HG03139 (cell line): Measurements from ENCODE around the gene PNPLA2.

ENCODE experiments used
- ATAC-seq: cut with Tn5 transposase; IDR thresholded peaks from one replicate; pipeline ENCODE4 v1.9.1; 2021; ENCODE audit not compliant: unreplicated experiment

Gene PNPLA2

GRCh38 chr11:829847-830294 is 11.2 kb downstream of the PNPLA2 start:
- ATAC-seq, result no peak

DNA sequence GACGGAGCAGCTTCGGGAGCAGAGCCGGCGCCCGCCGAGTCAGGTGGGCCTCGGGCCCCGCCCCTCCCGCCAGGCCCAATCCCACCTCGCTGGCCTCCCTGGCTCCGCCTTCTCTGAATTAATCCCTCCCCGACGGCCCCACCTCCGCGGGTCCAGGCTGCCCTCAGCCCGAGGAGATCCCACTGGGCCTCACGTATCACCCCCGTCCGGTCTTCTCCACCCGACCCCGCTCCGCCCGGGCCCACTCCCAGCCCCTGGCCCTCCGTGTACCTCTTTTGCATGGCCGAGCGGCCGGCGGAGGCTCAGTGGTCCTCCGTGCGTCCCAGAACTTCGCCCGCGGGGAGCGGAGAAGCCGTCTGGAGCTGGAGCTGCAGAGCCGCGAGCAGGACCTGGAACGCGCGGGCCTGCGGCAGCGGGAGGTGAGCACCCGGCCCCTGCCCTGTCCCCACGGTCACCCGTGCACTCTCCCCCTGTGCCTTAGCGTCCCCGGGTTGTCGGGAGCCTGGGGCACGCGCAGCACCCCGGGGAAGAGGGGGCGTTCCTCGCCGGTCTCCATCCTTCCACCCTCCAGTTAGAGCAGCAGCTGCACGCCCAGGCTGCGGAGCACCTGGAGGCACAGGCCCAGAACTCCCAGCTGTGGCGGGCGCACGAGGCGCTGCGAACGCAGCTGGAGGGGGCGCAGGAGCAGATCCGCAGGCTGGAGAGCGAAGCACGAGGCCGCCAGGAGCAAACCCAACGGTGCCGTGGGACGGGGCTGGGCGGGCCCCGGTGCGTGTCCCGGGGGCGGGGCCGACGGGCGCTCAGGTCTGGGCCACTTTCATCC is 11.8 kb downstream of the PNPLA2 start:
- ATAC-seq, result no peak

GRCh38 chr11:831118-831864 is 12.6 kb downstream of the PNPLA2 start:
- no peak for ATAC-seq

DNA sequence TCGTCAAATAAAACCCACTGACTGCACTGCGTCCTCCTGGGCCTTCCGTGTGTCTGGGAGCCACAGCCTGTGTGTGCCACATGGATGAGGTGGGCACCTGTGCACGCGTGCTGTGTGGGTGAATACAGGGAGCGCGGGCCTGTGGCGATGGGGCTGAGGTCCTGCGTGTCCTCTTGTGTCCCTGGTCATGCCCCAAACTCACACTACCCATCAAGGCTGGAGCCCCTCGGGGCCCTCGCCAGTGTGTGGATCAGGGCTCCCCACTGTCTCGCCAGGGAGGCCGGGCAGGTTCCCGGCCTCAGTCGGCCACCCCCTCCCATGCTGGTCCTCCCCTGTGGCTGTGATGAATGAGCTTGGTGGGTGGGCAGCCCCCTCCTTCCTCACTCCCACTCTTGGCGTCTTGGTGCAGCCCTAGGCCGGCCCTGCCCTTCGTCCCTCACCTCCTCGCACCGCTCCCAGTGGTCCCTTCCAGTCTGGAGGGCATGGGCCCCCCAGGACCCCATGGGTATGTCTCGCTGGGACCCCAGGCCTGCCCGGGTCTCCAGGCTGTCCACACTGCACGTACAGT is 13.3 kb downstream of the PNPLA2 start:
- no peak for ATAC-seq

GRCh38 chr11:832529-833113 is 13.9 kb downstream of the PNPLA2 start, which contains the start of gene CD151:
Gene CD151 (plus strand): TSS chr11:832952. CDS start chr11:836070, 3,118 bp downstream.
- no peak for ATAC-seq

DNA sequence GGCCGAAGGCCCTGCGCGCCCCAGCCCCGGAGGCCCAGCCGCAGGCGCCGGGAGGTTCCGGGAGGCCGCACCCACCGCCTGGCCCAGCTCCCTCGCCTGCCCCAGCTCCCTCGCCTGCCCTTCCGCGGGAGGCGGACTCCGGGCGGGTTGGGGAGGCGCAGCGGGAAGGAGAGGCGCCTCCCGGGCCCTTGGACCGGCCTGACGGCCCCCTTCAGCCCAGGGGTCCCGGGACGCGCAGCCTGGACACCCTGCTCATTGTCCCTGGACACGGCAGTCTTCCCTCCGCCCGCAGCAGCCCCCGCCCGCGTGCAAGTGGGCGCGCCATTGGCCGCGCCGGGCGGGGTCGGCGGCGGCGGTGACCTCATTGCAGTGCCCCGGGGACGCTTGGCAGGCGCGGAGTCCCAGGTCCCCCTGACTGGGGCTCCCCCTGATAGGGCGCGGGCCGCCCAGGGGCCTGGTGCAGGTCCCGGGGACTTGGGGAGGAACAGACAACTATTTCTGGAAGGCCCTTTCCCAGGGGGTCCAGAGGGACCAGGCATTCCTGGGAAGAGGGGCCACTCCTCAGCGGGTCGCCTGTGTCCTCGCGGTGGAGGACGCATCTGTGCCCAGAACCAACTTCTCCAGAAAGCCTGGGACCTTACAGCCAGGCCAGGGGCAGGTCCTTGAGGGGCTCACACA is 14.5 kb downstream of the PNPLA2 start:
- no peak for ATAC-seq

DNA sequence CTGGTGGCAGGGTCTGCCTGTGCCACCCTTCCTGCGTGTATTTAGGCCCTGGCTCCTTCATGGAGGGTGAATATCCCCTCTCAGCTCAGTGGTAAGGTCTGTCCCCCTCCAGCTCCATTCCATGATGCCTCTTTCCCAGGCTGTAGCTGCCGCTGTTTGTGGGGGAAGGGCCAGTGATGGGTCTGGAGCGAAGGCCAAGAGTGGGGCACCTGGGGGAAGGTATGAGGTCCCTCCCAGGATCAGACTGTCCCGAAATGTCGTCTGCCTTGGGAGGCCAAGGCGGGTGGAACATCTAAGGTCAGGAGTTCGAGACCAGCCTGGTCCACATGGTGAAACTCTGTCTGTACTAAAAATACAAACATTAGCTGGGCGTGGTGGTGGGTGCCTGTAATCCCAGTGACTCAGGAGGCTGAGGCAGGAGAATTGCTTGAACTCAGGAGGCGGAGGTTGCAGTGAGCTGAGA is 15.2 kb downstream of the PNPLA2 start:
- no peak for ATAC-seq

DNA sequence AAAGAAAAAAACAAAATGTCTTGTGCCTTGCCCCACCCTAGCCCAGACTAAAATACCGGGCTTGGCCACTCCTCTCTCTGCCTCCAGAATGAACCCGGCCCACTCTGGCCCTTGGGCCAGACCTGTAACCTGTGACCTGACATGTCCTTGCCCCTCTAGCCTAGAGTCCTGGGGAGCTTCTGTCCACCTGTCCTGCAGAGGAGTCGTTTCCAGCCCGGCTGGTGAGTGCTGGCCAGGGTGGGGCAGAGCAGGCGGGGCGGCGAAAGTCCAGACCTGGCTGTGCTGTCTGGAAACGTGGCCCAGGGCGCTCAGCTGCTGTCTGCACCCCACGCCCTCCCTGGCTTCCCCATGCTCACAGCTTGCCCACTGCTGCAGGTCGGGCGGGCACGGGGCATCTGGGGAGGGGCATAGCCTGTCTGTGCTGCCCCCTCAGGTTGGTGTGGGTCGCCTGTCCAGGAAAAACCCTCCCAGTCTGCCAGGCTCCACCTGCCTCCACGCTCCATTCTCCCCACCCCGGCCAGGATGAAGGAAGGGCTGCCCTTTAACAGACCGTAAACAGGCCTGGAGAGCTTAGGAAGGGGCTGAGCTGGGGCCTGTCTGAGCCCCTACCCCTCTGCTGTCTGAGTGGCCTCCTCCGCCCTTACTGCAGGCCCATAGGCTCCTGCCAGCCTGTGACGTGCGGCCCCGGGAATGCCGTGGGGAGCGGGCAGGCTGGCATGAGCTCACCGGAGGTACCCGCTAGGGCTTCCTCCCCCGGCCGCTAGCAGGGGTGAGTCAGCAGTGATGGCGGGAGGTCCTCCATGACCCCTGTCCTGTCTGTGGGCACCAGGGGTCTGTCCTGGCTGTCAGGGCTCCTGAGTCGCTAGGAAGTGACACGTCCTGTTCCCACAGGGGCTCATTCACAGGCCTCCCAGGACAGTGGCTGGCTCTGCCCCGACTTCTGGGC is 15.9 kb downstream of the PNPLA2 start:
- no peak for ATAC-seq

GRCh38 chr11:836274-836673 is 17.6 kb downstream of the PNPLA2 start:
- no peak for ATAC-seq

DNA sequence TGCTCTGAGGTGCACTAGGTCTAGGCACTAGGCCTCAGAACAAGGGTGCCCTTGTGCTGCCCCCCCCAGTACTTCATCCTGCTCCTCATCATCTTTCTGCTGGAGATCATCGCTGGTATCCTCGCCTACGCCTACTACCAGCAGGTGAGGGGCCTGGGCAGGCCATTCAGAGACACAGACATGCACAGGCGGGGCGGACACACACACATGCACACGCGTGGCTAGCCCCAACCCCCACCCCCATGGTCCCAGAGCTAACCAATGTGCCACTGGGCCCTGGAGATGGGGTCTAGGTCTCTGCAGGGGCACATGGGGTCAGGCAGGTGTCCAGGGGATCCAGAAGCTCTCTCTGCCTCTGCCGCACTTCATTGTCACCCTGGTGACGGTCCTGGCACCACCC is 18.0 kb downstream of the PNPLA2 start:
- ATAC-seq, result no peak

- no peak for ATAC-seq
Observed at GRCh38 chr11:837189-837989, 18.7 kb downstream of the PNPLA2 start.

DNA sequence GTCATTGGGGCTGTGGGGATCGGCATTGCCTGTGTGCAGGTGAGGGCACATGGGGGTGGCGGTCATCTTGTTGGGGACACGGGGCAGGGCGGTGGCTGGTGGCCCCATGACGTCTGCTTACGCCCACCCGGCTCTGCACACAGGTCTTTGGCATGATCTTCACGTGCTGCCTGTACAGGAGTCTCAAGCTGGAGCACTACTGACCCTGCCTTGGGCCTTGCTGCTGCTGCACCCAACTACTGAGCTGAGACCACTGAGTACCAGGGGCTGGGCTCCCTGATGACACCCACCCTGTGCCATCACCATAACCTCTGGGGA is 19.2 kb downstream of the PNPLA2 start:
- no peak for ATAC-seq

GRCh38 chr11:838441-839279 is 19.9 kb downstream of the PNPLA2 start:
- ATAC-seq, result no peak

DNA sequence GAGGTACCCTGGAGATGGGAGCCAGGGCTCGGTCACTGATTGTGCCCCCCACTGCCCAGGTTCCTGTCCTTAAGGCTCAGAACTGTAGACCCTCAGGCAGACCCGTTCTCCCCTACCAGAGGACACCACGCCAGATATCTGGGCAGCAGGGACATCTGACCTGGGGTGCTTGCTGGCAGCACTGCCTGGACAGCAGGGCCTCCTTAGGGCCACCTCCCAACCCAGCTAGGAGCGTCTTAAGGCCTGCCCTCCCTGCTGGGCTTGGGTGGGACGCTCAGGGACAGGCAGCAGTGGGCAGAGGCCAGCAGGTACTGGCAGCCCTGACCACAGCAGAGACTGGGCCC is 20.5 kb downstream of the PNPLA2 start:
- no peak for ATAC-seq

DNA sequence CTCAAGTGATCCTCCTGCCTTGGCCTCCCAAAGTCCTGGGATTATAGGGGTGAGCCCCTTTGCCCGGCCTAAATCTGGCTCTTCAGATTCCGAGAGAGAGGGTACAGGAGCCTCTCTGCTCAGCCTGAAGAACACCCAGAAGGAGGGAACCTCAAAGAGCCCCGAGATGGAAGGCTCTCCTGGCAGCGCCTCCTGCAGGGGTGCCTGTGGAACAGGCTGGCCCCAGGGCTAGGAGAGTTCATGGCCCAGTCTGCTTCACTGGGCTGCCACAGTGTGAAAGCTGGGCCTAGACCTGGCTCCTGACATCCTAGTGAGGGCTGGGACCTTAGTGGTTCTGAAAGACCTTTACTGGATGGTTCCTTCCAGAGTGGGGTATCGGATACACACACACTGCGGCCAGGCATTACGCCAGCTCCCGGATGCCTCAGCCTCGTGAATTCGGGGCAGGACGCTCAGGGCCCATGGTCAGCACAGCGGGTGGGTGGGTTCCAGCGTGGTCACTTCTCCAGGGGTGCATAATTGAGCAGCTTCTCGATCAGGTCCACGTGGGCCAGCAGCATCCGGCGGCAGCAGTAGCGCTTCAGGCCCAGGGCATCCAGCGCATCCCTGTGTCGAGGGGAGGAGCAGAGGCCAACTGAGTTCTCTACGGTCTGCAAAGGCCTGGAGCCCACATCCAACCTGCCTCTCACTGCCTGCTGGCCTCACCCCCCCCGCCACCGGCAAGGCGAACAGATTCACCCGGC is 21.3 kb downstream of the PNPLA2 start:
- ATAC-seq, result no peak

DNA sequence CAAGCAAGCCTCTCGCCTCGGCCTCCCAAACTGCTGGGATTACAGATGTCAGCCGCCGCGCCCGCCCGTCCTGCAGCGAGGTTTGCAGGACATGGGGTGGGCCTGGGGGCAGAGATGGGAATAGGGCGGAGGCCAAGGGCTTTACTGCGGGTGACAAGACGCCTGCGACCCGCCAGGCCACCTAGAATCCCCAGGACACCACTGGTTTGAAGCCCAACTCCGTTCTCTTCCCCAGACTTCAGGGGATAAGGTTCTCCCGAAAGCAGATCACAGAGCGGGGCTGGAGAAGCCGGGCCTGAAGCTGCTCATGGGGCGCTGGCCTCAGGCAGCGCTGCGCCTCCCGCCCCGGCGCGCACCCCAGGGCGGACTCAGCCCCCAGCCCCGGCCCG is 23.3 kb downstream of the PNPLA2 start:
- ATAC-seq, result peak; percentile 14

GRCh38 chr11:842370-843002 is 23.8 kb downstream of the PNPLA2 start, which contains the start of the genes POLR2L and TSPAN4:
Gene POLR2L (minus strand): TSS chr11:842529. CDS start chr11:842508, 21 bp downstream.
Gene TSPAN4 (plus strand): TSS chr11:842852. CDS start chr11:850305, 7,453 bp downstream.
- ATAC-seq, result peak; percentile 48
